PC-9 (cell line): ENCODE results near the gene ASB16. TPM values are rescaled to one million over a fixed set of nuclear protein-coding genes. Genes with fewer than 3 reads are reported as not detected.

Experiments
- Bru-seq: library from RNA; stranded (reverse); fragments of 400-500 nt; gene quantifications from one replicate; lab custom pipeline; 2021; lab: Mats Ljungman, UMichigan
- BruChase-seq, 2 experiments: library from RNA; stranded (reverse); fragments of 400-500 nt; gene quantifications; one replicate each; lab custom pipeline; 2021; lab: Mats Ljungman, UMichigan
- BruUV-seq: library from RNA; stranded (reverse); fragments of 400-500 nt; replicated peaks from 2 replicates; lab custom pipeline; 2021; lab: Mats Ljungman, UMichigan
- CTCF ChIA-PET: fragments of 300-600 bp; sonication (Branson Sonifier 250); formaldehyde crosslinking; loops from one replicate; lab custom pipeline; 2022; ENCODE audit warnings: antibody characterized with exemption; lab: Charles Lee
- POLR2A ChIA-PET: fragments of 300-600 bp; sonication (Branson Sonifier 250); formaldehyde crosslinking; loops from one replicate; lab custom pipeline; 2022; ENCODE audit warnings: antibody characterized with exemption; ENCODE audit not compliant: unreplicated experiment; lab: Charles Lee
- DNase-seq, 2 experiments: peaks; one replicate each; pipeline versions ENCODE4 v3.0.0 to v3.0.0-alpha.2; 2015 to 2022; ENCODE audit warnings: mixed read lengths in 1 of 2
- H2AFZ ChIP-seq: fragments of 200-600 bp; sonication (generic); 2 replicates; pipeline ENCODE4 v1.8.1; 2017; ENCODE audit warnings: antibody characterized with exemption
- H3F3A ChIP-seq: fragments of 200-600 bp; sonication (generic); 2 replicates; pipeline ENCODE4 v1.8.1; 2017; ENCODE audit warnings: antibody characterized with exemption, mild to moderate bottlenecking, low read depth; ENCODE audit not compliant: insufficient read depth
- H3K27ac ChIP-seq: fragments of 200-600 bp; sonication (generic); 2 replicates; pipeline ENCODE4 v1.6.1; 2016; ENCODE audit warnings: mixed run types
- H3K27me3 ChIP-seq: fragments of 200-600 bp; sonication (generic); 2 replicates; pipeline ENCODE4 v1.6.1; 2016; ENCODE audit warnings: low read depth, mixed run types; ENCODE audit not compliant: insufficient read depth
- H3K36me3 ChIP-seq: fragments of 200-600 bp; sonication (generic); 2 replicates; pipeline ENCODE4 v1.6.1; 2016; ENCODE audit warnings: low read depth, mixed run types
- H3K4me1 ChIP-seq: fragments of 200-600 bp; sonication (generic); replicated peaks from 2 replicates; pipeline ENCODE4 v1.6.1; 2016; ENCODE audit warnings: mixed run types; ENCODE audit not compliant: insufficient read depth
- H3K4me2 ChIP-seq: fragments of 200-600 bp; sonication (generic); 2 replicates; pipeline ENCODE4 v1.6.1; 2017; ENCODE audit warnings: mixed run types
- H3K4me3 ChIP-seq: fragments of 200-600 bp; sonication (generic); 2 replicates; pipeline ENCODE4 v1.6.1; 2016; ENCODE audit warnings: mixed run types
- H3K79me2 ChIP-seq: fragments of 200-600 bp; sonication (generic); 2 replicates; pipeline ENCODE4 v1.6.1; 2017; ENCODE audit warnings: low read depth, mixed run types
- H3K9me2 ChIP-seq: fragments of 200-600 bp; sonication (generic); 2 replicates; pipeline ENCODE4 v1.8.1; 2017; ENCODE audit warnings: mild to moderate bottlenecking; ENCODE audit not compliant: insufficient read depth
- H3K9me3 ChIP-seq: fragments of 200-600 bp; sonication (generic); 2 replicates; pipeline ENCODE4 v1.8.1; 2016; ENCODE audit warnings: low read depth; ENCODE audit not compliant: insufficient read depth
- H4K20me1 ChIP-seq: fragments of 200-600 bp; sonication (generic); 2 replicates; pipeline ENCODE4 v1.8.1; 2017; ENCODE audit not compliant: insufficient read depth
- CTCF ChIP-seq: fragments of 200-600 bp; sonication (generic); conservative IDR thresholded peaks from 2 replicates; pipeline ENCODE4 v1.6.1; 2017; ENCODE audit warnings: mixed run types, antibody characterized with exemption, mild to moderate bottlenecking, moderate library complexity
- EZH2 ChIP-seq: fragments of 200-600 bp; sonication (generic); IDR thresholded peaks from 2 replicates; pipeline ENCODE4 v1.8.0; 2017; ENCODE audit warnings: antibody characterized with exemption, low read depth
- intact Hi-C: fragments of 100-400 bp; cut with micrococcal nuclease; formaldehyde crosslinking; loops from one replicate; pipeline ENCODE4 v1.10.0; 2022; ENCODE audit not compliant: unreplicated experiment
- long read RNA-seq: library from polyadenylated mRNA; stranded (forward); transcript quantifications from one replicate; pipeline ENCODE4 v2.0.0, GENCODE V29; 2022
- total RNA-seq: library from RNA; stranded (reverse); gene quantifications from 2 replicates; pipeline ENCODE4 v1.2.3, GENCODE V29; 2021

ASB16 gene, protein sequence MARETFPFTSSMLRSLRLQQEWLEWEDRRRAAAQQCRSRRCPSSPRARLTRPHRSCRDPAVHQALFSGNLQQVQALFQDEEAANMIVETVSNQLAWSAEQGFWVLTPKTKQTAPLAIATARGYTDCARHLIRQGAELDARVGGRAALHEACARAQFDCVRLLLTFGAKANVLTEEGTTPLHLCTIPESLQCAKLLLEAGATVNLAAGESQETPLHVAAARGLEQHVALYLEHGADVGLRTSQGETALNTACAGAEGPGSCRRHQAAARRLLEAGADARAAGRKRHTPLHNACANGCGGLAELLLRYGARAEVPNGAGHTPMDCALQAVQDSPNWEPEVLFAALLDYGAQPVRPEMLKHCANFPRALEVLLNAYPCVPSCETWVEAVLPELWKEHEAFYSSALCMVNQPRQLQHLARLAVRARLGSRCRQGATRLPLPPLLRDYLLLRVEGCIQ
- total RNA-seq (not detected in 2 replicates), Bru-seq, nascent RNA (percentile 7 among the genes with signal in this experiment), BruChase-seq, experiment 1, labeled RNA remaining after a 2-hour chase (percentile 21 among the genes with signal in this experiment), BruChase-seq, experiment 2, labeled RNA remaining after a 6-hour chase (percentile 26 among the genes with signal in this experiment)
- long read RNA-seq, partial matches to known transcripts: 3 of 10 reads
- long read RNA-seq, other reads (novel, unspliced or antisense): 7 of 10 reads

GRCh38 chr17:44170499-44171201, at the start of gene ASB16:
TSS of gene ASB16 (plus strand) at chr17:44170704. CDS start at chr17:44170790, 86 bp downstream.
- ChIA-PET POLR2A (no interaction called here), CTCF (no interaction called here)
- Histone ChIP-seq H3K4me1 (no peaks in the 10 kb centered on the region), H3K79me2 (no peaks in the 10 kb centered on the region), H3K9me3 (no peaks in the 10 kb centered on the region), H3K4me2 (no peak within 1 kb of the TSS), H3K4me3 (no peak within 1 kb of the TSS), H3K36me3 (no peaks in the 10 kb centered on the region), H4K20me1 (no peaks in the 10 kb centered on the region), H3K27ac (no peak within 1 kb of the TSS), H3K27me3 (no peaks in the 10 kb centered on the region), H2AFZ (no peak within 1 kb of the TSS), H3K9me2 (no peaks in the 10 kb centered on the region), H3F3A (peaks cover 4% of the 10 kb centered on the region; the same call in 1 of the 2 replicates)
- BruUV-seq: no TSS peak
- DNase-seq: no peak
- intact Hi-C loops: no loop called here
- TF ChIP-seq CTCF: no peak
- TF ChIP-seq EZH2: no peak

DNA sequence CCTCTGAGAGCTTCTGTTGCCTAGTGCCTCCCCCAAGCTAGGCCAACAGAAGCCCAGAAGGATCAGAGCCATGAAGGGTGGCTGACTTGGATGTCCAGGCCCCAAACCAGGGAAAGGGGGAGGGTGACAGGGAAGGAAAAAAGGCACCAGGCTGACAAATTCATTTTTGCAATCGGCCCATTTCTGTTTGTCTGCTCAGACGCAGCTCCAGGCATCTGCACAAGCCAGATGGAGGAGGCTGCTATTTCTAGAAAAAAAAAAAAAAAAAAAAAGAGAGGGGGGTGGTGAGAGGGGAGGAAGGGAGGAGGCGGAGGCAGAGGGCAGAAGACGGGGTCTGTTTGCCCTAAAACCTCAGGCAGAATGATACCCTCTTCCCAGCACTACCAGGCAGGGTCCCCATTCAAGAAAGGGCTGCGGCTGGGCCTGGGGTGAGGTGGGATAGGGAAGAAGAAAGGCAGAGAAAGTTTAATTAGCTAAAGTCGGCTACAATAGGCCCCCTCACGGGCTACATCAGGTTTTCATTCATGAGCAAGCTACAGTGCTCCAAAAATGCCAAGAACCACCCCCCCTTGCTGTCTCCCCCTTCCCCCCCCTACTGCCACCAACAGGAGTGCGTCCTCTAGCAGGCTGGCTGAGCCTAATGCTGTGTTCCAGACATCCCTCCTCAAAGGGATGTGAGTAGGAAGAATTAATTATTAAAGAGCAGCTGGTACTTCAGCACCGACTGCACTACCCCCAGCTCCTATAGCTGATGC, 49.5 kb upstream of the ASB16 start:
- no TSS peak for BruUV-seq
- no peak for DNase-seq
- H3K4me1 ChIP-seq: peaks cover 7% of the 10 kb centered on the region
- no peaks in the 10 kb centered on the region for H3K9me2 ChIP-seq
- H2AFZ ChIP-seq: no peak overlapping the region
- ChIA-PET POLR2A (interaction anchor here (0.6 kb wide), 1 partner anchor 78 kb away, joined by 22 read pairs; no protein-coding TSS in a partner anchor), CTCF (no interaction called here)
- H3K79me2 ChIP-seq: no peaks in the 10 kb centered on the region
- no peak overlapping the region; the same call in 1 of the 2 replicates for H3K4me2 ChIP-seq
- peaks cover 4% of the 10 kb centered on the region; the same call in 1 of the 2 replicates for H3K27me3 ChIP-seq
- TF ChIP-seq CTCF (no peak), EZH2 (no peak)
- no peak overlapping the region for H3K4me3 ChIP-seq
- intact Hi-C loops: no loop called here
- H3K27ac ChIP-seq: no peak overlapping the region
- no peaks in the 10 kb centered on the region for H3K9me3 ChIP-seq
- H4K20me1 ChIP-seq: 0 out of 2 replicates have a peak, but pooled peaks cover 4% of the 10 kb centered on the region
- H3K36me3 ChIP-seq: no peaks in the 10 kb centered on the region
- H3F3A ChIP-seq: no peaks in the 10 kb centered on the region
